Heart right ventricle (tissue), 16 donors: ENCODE data around the gene GPATCH8. TPM values are rescaled to one million over a fixed set of nuclear protein-coding genes. Genes with fewer than 3 reads are reported as not detected.
A peak's percentile ranks its signal among the peaks of the same experiment; 100 is the strongest.
"Not testable (repeated sequence)": the region's sequence is repeated elsewhere in the genome, so short reads cannot be mapped to it uniquely, and the experiment has no call there.

Experiments
- ATAC-seq, 8 donors: fragments of 200-7000 bp; cut with Tn5 transposase; one replicate each; pipeline ENCODE4 v1.9.1; 2020; ENCODE audit warnings: mild to moderate bottlenecking in 8 of 8, moderate library complexity in 8 of 8, moderate number of reproducible peaks in 1 of 8
- DNase-seq, 2 donors: peaks; one replicate each; pipeline ENCODE4 v3.0.0-alpha.2; 2020
- H3K27ac ChIP-seq, 10 donors: fragments of 200-600 bp; sonication (generic) in 2 of 10; one replicate each; pipeline versions ENCODE4 v1.5.0 to v1.8.0; 2020 to 2022; ENCODE audit warnings: mild to moderate bottlenecking in 3 of 10
- H3K27me3 ChIP-seq, 7 donors: fragments of 200-600 bp; one replicate each; pipeline ENCODE4 v1.8.0; 2021 to 2022; ENCODE audit warnings: mild to moderate bottlenecking in 2 of 7
- H3K36me3 ChIP-seq, 9 donors: fragments of 200-600 bp; sonication (generic) in 1 of 9; one replicate each; pipeline versions ENCODE4 v1.5.0 to v1.8.0; 2020 to 2022; ENCODE audit warnings: mild to moderate bottlenecking in 2 of 9
- H3K4me1 ChIP-seq, 9 donors: fragments of 200-600 bp; sonication (generic) in 1 of 9; one replicate each; pipeline versions ENCODE4 v1.5.0 to v1.8.0; 2020 to 2022; ENCODE audit warnings: mild to moderate bottlenecking in 4 of 9
- H3K4me3 ChIP-seq, 10 donors: fragments of 200-600 bp; sonication (generic) in 2 of 10; one replicate each; pipeline versions ENCODE4 v1.5.0 to v1.8.0; 2020 to 2022; ENCODE audit warnings: mild to moderate bottlenecking in 7 of 10, moderate library complexity in 2 of 10
- H3K9me3 ChIP-seq, 11 donors: fragments of 200-600 bp in 10 of 11; sonication (generic) in 2 of 11; one replicate each; pipeline versions ENCODE4 v1.5.0 to v1.8.0; 2013 to 2022; ENCODE audit warnings: mild to moderate bottlenecking in 2 of 11, control low read depth in 1 of 11, moderate library complexity in 1 of 11
- WGBS, 2 donors: extraction: QIAGEN DNeasy Blood & Tissue Kit; methylation state at CpG; one replicate each; pipeline ENCODE4 v1.1.7; 2013; ENCODE audit warnings: inconsistent platforms in 1 of 2; 5-methylcytosine and 5-hydroxymethylcytosine counted together
- intact Hi-C, 10 donors: fragments of 100-400 bp; cut with DNase I; formaldehyde crosslinking; loops; one replicate each; pipeline versions ENCODE4 v1.11.1 to v1.14.2; 2022
- polyA plus RNA-seq, 2 donors: library from polyadenylated mRNA; stranded (reverse); fragments of 200-250 nt; gene quantifications; one replicate each; pipeline ENCODE4 v1.2.3, GENCODE V29; 2013
- total RNA-seq, 10 donors: library from RNA; stranded (reverse); fragmentation: NEBNext Ultra II Directional in 3 of 10; extraction: Animal tissue kit (Norgen Biotek cat#: 25700) in 3 of 10; gene quantifications; one replicate each; pipeline versions ENCODE4 v1.2.1 to v1.2.4, GENCODE V29; 2021 to 2023
- TF ChIP-seq, protein P1 (sequence below), 9 donors: fragments of 200-600 bp; sonication (generic) in 2 of 9; IDR thresholded peaks; one replicate each; pipeline versions ENCODE4 v1.5.0 to v1.8.0; 2021 to 2022; ENCODE audit warnings: antibody characterized with exemption in 9 of 9, mild to moderate bottlenecking in 5 of 9, moderate library complexity in 1 of 9
- donor health status: Arrhythmogenic right ventricular cardiomyopathy.
- donor health status: ischemic (EF 13 %, LVEDD 7.1; RV severe dilation, severe dysfunction).
- donor health status: healthy with polysubstance abuse.
- donor health status: DM: no; HTN: yes; CAD: no.
- donor health status: DM: no; HTN: no; CAD: no.
- donor health status: ischemic (EF 25% LVEDD 6.9; RV normal size, moderate dysfunction).
- donor health status: ischemic (EF 25% LVEDD 5.7; RV mildly dilated, moderate dysfunction).
- donor health status: healthy.
- donor health status: DM: yes; HTN: yes; CAD: no.
- donor health status: Ischemic cardiomyopathy.
- donor health status: ischemic (EF 35%, LVEDD 5.7; RV mildly dilated, moderate dysfunction).
- donor health status: nonischemic (EF 11% LVEDD 7.7; RV severe dilation, severe dysfunction).
- donor health status: DM: yes; HTN: yes; CAD: no.
- donor health status: PGD.
- donor health status: ischemic (EF 29% LVEDD 5.4; RV normal size, mild dysfunction).
- donor health status: nonischemic (EF 23%, LVEDD 6.1; RV moderate dilation, normal function).

Gene GPATCH8
- total and polyA plus RNA-seq, 12 donors = 5.8 to 25.1 (median 22.0) TPM

- DNase-seq (no peak), ATAC-seq (no peak)
- Histone ChIP-seq H3K4me1 (no peaks in the 10 kb centered on the region), H3K27me3 (peaks cover 0 to 15% (median 9%) of the 10 kb centered on the region in 7 donors), H3K9me3 (peaks cover 0 to 9% (median 0%) of the 10 kb centered on the region in 11 donors), H3K36me3 (no peaks in the 10 kb centered on the region), H3K27ac (no peak overlapping the region), H3K4me3 (no peak overlapping the region)
- intact Hi-C loops = loop anchor here in 5 of 10 donors (2.0 to 10.0 kb wide), 6 partner anchors 119 to 311 kb away; no protein-coding TSS in a partner anchor
- TF ChIP-seq, protein P1, sequence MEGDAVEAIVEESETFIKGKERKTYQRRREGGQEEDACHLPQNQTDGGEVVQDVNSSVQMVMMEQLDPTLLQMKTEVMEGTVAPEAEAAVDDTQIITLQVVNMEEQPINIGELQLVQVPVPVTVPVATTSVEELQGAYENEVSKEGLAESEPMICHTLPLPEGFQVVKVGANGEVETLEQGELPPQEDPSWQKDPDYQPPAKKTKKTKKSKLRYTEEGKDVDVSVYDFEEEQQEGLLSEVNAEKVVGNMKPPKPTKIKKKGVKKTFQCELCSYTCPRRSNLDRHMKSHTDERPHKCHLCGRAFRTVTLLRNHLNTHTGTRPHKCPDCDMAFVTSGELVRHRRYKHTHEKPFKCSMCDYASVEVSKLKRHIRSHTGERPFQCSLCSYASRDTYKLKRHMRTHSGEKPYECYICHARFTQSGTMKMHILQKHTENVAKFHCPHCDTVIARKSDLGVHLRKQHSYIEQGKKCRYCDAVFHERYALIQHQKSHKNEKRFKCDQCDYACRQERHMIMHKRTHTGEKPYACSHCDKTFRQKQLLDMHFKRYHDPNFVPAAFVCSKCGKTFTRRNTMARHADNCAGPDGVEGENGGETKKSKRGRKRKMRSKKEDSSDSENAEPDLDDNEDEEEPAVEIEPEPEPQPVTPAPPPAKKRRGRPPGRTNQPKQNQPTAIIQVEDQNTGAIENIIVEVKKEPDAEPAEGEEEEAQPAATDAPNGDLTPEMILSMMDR (IDR thresholded peaks at IDR 0.05) = no peak
- WGBS, 2 donors = 55 to 60% methylated on average over 3 of the region's 3 CpGs
Measured at GRCh38 chr17:44523672-44523972, 20.4 kb upstream of the GPATCH8 start.

DNA sequence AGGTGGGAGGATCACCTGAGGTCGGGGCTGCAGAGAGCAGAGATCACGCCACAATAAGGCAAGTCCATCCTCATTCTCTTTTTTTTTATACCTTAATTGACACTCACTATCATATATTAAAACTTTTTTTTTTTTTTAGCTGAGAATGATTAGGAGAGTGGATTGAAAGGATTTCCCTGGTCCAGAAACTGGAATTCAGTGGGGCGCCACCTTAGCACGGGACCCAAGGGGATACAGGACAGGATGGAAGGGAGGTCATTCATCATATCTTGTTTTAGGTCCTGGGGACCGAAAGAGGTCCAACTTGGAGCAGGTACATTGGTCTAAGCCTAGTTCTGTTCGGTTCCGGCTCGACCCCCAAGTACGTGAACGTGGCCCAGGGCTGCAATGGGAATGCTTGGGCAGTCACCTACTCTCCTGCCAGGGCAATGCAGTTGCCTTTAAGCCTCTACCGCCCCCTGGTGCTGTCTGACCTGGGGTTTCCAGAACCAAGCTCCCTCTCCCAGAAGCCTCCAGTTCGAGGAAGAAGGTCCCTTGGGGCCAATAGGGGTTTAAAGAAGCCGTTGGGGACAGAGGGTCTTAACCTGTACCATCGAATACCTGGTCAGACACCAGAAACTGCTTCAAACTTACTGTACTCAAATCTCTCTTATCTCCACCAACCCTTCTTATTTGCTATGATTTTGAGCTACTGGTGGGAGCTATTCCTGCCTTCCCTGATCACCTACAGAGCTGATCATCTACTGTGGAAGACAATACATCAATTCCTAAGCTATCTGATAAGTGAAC lies 19.9 kb upstream of the GPATCH8 start:
- intact Hi-C loops = loop anchor here in 5 of 10 donors (2.0 to 10.0 kb wide), 6 partner anchors 118 to 311 kb away; no protein-coding TSS in a partner anchor
- DNase-seq = peak; percentile 63 to 70
- ATAC-seq = peak in 7 of 8 donors; percentile 44 to 89 (median 79)
- WGBS, 2 donors = 52 to 55% methylated on average over 14 of the region's 14 CpGs
- peaks cover 0 to 9% (median 0%) of the 10 kb centered on the region in 11 donors for H3K9me3 ChIP-seq
- peaks cover 0 to 21% (median 14%) of the 10 kb centered on the region in 7 donors for H3K27me3 ChIP-seq
- TF ChIP-seq, protein P1 (IDR thresholded peaks at IDR 0.05) = peak in 8 of 9 donors; percentile 10 to 67 (median 58)
- no peaks in the 10 kb centered on the region for H3K36me3 ChIP-seq
- H3K4me1 ChIP-seq = no peaks in the 10 kb centered on the region
- H3K4me3 ChIP-seq = no peak overlapping the region
- H3K27ac ChIP-seq = no peak overlapping the region

- intact Hi-C loops = no loop called here
- WGBS, 2 donors = 51 to 64% methylated on average over 3 of the region's 3 CpGs
Measured at GRCh38 chr17:44518032-44518431, 14.8 kb upstream of the GPATCH8 start.

DNA sequence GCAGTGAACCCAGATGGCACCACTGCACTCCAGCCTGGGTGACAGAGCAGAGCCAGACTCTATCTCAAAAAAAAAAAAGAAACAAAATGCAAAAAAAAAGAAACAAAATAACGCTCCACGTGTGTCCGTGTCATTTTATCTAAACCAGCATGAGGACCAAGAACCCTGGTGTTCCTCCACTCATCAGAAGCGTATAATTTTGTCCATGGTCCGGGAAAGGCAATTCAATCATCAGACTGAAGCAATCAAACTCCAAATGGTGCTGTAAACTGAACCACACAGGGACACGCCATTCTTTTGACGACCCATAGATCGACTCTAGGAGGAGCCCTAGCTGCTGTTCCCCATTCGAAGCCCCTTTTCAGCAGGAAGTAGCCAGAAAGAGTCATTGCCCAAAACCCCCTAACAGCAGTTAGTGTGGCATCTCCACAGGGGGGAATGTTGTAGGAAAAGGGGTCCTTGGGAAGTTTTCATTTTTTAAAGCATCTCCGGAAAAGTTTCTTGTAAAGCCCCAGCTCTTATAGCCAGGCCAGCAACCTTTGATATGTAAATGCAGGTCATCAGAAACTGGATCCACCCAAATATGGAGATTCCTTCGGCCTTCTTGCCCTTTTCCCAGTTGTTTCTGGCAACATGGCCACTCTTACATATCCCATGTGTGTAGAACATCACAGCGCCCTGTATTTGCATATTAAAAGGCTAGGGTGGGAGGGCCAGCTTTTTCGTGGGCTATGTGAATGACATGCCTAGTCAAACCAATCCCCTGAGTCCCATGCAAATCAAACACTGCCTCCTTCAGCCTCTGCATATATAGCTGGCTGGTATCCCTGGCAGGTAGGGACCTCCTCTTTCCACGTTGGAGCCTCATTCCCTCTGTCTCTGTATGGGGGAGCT lies 8.3 kb upstream of the GPATCH8 start:
- WGBS, 2 donors = 29 to 32% methylated on average over 14 of the region's 14 CpGs
- DNase-seq, ATAC-seq, H3K27ac ChIP-seq, H3K4me1 ChIP-seq, intact Hi-C loops, H3K9me3 ChIP-seq, H3K4me3 ChIP-seq, H3K36me3 ChIP-seq: not testable (repeated sequence)
- peaks cover 0 to 47% (median 15%) of the 10 kb centered on the region in 7 donors for H3K27me3 ChIP-seq

More at GRCh38 chr17:44518032-44518431, 14.8 kb upstream of the GPATCH8 start:
- DNase-seq = no peak
- peaks cover 0 to 44% (median 16%) of the 10 kb centered on the region in 7 donors for H3K27me3 ChIP-seq
- H3K9me3 ChIP-seq = no peaks in the 10 kb centered on the region
- TF ChIP-seq, protein P1 (IDR thresholded peaks at IDR 0.05) = no peak
- H3K4me3 ChIP-seq = no peak overlapping the region
- H3K27ac ChIP-seq = no peak overlapping the region
- H3K36me3 ChIP-seq = no peaks in the 10 kb centered on the region
- ATAC-seq = no peak
- no peaks in the 10 kb centered on the region for H3K4me1 ChIP-seq

GRCh38 chr17:44506939-44507604 lies 3.9 kb upstream of the GPATCH8 start:
- not testable (repeated sequence) for H3K9me3 ChIP-seq, H3K36me3 ChIP-seq, H3K4me3 ChIP-seq, ATAC-seq, DNase-seq, H3K27ac ChIP-seq
- WGBS, 2 donors = 90% methylated on average over 10 of the region's 10 CpGs
- peaks cover 0 to 13% (median 9%) of the 10 kb centered on the region in 9 donors for H3K4me1 ChIP-seq
- intact Hi-C loops = loop anchor here in 1 of 10 donors (10.0 kb wide), 1 partner anchor 122 kb away; the partner anchor contains the start of gene ITGA2B
- H3K27me3 ChIP-seq = peaks cover 0 to 29% (median 15%) of the 10 kb centered on the region in 7 donors
